ENCODE results near the gene FOXR1.
A peak's percentile ranks its signal among the peaks of the same experiment; 100 is the strongest.

The FOXR1 gene

GRCh38 chr11:118998822-118999221 is 27.3 kb downstream of the FOXR1 start:
- no peaks in the 10 kb centered on the region for H3K9me2 ChIP-seq (replicated peaks; ENCODE audit: control insufficient read depth, low read length)
- H3F3A ChIP-seq (ENCODE audit: control insufficient read depth, insufficient read depth): no peaks in the 10 kb centered on the region
- peaks cover 50% of the 10 kb centered on the region for H3K79me2 ChIP-seq (ENCODE audit: control insufficient read depth, low read length)
- no peak overlapping the region for H3K27ac ChIP-seq (ENCODE audit: low read depth, low read length)
- no peaks in the 10 kb centered on the region for H4K20me1 ChIP-seq (ENCODE audit: control insufficient read depth, insufficient read depth, low read depth, low read length)
- peak overlapping the region; percentile 94 for H3K4me2 ChIP-seq (ENCODE audit: low read length)
- peaks cover 57% of the 10 kb centered on the region for H3K36me3 ChIP-seq (ENCODE audit: control insufficient read depth, low read length)
- H3K4me1 ChIP-seq (ENCODE audit: control insufficient read depth, low read length): peaks cover 23% of the 10 kb centered on the region
- H3K4me3 ChIP-seq (ENCODE audit: low read length): peak overlapping the region; percentile 83
- no peaks in the 10 kb centered on the region for H3K9me3 ChIP-seq (ENCODE audit: control insufficient read depth, insufficient read depth, low read length)
- H3K27me3 ChIP-seq (ENCODE audit: control insufficient read depth, low read length): no peaks in the 10 kb centered on the region
- no peak for TF ChIP-seq EZH2phosphoT487 (IDR thresholded peaks at IDR 0.05; ENCODE audit: borderline replicate concordance, low read length)
- no peak for TF ChIP-seq CTCF (IDR thresholded peaks at IDR 0.05; ENCODE audit: low read depth, low read length, poor library complexity, severe bottlenecking)

- Histone ChIP-seq H3K4me3 (ENCODE audit: low read length) (no peak overlapping the region), H3K4me2 (ENCODE audit: low read length) (no peak overlapping the region), H3K79me2 (ENCODE audit: control insufficient read depth, low read length) (peaks cover 40% of the 10 kb centered on the region), H3K9me3 (ENCODE audit: control insufficient read depth, insufficient read depth, low read length) (no peaks in the 10 kb centered on the region), H3K36me3 (ENCODE audit: control insufficient read depth, low read length) (peaks cover 53% of the 10 kb centered on the region), H3K27me3 (ENCODE audit: control insufficient read depth, low read length) (no peaks in the 10 kb centered on the region), H4K20me1 (ENCODE audit: control insufficient read depth, insufficient read depth, low read depth, low read length) (no peaks in the 10 kb centered on the region), H3F3A (ENCODE audit: control insufficient read depth, insufficient read depth) (no peaks in the 10 kb centered on the region), H3K27ac (ENCODE audit: low read depth, low read length) (no peak overlapping the region), H3K4me1 (ENCODE audit: control insufficient read depth, low read length) (peaks cover 23% of the 10 kb centered on the region), H3K9me2 (replicated peaks; ENCODE audit: control insufficient read depth, low read length) (no peaks in the 10 kb centered on the region)
- TF ChIP-seq EZH2phosphoT487 (IDR thresholded peaks at IDR 0.05; ENCODE audit: borderline replicate concordance, low read length) (no peak), CTCF (IDR thresholded peaks at IDR 0.05; ENCODE audit: low read depth, low read length, poor library complexity, severe bottlenecking) (no peak)
These were observed 29.3 kb downstream of the FOXR1 start for GRCh38 chr11:119000906-119001305.

- H3K4me3 ChIP-seq (ENCODE audit: low read length): no peak overlapping the region
- H4K20me1 ChIP-seq (ENCODE audit: control insufficient read depth, insufficient read depth, low read depth, low read length): no peaks in the 10 kb centered on the region
- peaks cover 30% of the 10 kb centered on the region for H3K36me3 ChIP-seq (ENCODE audit: control insufficient read depth, low read length)
- no peaks in the 10 kb centered on the region for H3K4me1 ChIP-seq (ENCODE audit: control insufficient read depth, low read length)
- H3K4me2 ChIP-seq (ENCODE audit: low read length): no peak overlapping the region
- H3K9me2 ChIP-seq (replicated peaks; ENCODE audit: control insufficient read depth, low read length): no peaks in the 10 kb centered on the region
- H3K9me3 ChIP-seq (ENCODE audit: control insufficient read depth, insufficient read depth, low read length): no peaks in the 10 kb centered on the region
- no peaks in the 10 kb centered on the region for H3K79me2 ChIP-seq (ENCODE audit: control insufficient read depth, low read length)
- 0 out of 2 replicates have a peak, but pooled peaks cover 7% of the 10 kb centered on the region for H3F3A ChIP-seq (ENCODE audit: control insufficient read depth, insufficient read depth)
- H3K27ac ChIP-seq (ENCODE audit: low read depth, low read length): no peak overlapping the region
- TF ChIP-seq EZH2phosphoT487 (IDR thresholded peaks at IDR 0.05; ENCODE audit: borderline replicate concordance, low read length) (no peak), CTCF (IDR thresholded peaks at IDR 0.05; ENCODE audit: low read depth, low read length, poor library complexity, severe bottlenecking) (no peak)
- H3K27me3 ChIP-seq (ENCODE audit: control insufficient read depth, low read length): no peaks in the 10 kb centered on the region
These were observed 35.1 kb downstream of the FOXR1 start for GRCh38 chr11:119006656-119007055.
